ENCODE measurements around the gene C3orf33. TPM values are rescaled to one million over a fixed set of nuclear protein-coding genes. Genes with fewer than 3 reads are reported as not detected.
A peak's percentile ranks its signal among the peaks of the same experiment; 100 is the strongest.

The C3orf33 gene
- total RNA-seq, 1 experiment from 2014 or later, result 5.1 TPM

DNA sequence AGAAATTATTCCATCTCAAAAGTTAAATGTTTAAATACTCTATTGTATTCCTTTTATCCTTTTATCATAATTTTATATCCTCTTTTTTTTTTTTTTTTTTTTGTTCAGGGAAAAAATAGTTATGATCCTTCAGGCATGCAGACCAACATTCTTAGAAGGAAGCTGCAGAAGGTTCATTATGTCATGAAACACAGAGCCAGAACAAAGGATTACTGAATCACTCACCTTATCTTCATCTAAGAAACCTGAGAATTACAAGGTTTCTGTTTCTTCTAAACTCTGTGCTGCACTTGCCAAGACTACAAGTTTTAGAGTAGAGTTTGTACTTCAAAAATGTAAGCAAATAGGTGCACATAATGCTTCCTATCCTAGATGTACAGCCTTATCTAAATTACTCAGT is 64.5 kb downstream of the C3orf33 start:
- DNase-seq (ENCODE audit: low spot score), result no peak

- no peak for DNase-seq (ENCODE audit: low spot score)
These were observed 65.0 kb downstream of the C3orf33 start for GRCh38 chr3:155741101-155741500.

DNA sequence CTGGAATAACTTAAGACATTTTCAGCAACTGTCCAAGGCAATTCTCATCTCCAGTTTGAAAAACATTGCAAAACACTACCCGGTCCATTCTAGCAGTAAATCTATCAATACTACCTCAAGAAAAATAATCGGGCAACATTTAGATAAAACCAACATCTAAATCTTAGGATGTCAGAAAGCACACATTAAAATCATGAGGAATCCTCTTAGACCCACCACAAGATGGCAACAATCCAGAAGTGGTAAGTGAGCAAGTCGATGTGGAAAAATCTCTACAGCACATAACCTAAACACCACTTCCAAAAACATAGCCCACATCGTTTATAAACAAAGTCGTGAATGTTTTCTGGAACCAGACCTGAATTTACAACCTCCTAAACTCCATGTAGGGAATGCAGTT is 66.9 kb downstream of the C3orf33 start:
- DNase-seq (ENCODE audit: low spot score), result peak; percentile 66

- no peak for DNase-seq (ENCODE audit: low spot score)
These were observed 67.5 kb downstream of the C3orf33 start for GRCh38 chr3:155738580-155739076.

DNA sequence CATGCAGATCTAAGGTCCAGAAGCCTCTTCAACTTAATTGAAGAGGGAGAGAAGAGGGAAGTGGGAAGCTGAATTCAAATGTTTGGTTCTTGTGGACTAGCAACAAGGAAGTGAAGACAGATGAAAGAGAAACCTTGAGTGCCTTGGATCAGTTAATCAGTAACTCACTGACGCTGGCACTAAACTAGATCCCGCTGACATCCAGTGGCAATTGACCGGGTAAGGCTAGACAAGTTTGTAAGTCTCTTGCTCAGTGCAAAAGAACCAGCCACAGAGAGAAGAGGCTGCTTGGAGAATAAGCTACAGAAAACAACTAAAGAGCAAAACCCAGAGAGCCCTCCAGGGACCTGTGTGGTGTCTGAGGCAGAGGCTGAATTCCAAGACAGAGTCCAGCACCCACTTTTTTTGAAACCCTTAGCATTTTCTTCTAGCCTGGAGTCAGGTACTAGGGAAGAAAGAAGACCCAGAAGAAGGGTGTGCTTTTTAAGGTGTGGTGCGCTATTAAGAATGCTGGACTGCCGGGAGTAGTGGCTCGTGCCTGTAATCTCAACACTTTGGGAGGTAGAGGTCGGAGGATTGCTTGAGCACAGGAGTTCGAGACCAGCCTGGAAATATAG is 68.1 kb downstream of the C3orf33 start:
- no peak for DNase-seq (ENCODE audit: low spot score)

- no peak for DNase-seq (ENCODE audit: low spot score)
These were observed 69.7 kb downstream of the C3orf33 start for GRCh38 chr3:155736381-155736780.

GRCh38 chr3:155730843-155731242 is 75.2 kb downstream of the C3orf33 start:
- DNase-seq (ENCODE audit: low spot score), result no peak

DNA sequence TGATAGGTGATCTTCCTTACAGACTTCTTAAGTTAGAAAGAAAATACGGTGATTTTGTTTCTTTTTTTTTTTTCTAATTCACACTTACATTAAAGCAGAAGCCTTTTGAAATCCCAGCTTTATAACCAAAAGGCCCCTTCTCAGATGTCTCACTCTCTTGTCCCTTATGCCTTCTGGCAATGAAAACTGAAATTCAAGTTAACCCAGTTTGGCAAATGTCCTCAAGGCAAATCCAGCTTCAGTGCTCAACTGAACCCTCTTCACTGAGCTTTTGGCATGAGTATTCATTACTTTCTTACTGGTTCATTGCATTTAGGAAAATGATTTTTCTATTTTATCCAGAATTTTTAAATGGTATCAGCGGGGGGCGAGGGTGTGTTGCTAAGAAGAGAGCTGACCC is 78.2 kb downstream of the C3orf33 start:
- DNase-seq (ENCODE audit: low spot score), result no peak

DNA sequence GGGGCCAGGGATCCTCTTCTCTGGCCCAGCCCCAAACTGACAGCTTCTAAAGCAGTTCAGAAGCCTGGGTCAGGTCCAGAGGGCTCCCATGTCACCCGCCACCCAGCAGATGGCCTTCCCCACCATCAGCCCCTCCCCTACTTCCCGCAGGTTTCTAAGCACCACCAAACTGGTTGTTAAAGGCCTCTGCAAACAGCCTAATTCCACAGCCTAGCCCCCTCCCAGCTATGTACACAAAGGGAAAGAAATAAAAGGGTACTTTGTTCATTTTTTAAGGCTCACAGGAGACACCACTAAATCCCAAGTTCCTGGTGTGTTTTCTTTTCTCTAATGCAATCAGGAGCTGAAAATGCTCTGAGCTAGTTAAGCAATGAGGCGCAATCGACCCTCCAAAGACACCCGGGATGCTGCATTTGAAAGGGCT is 91.8 kb downstream of the C3orf33 start:
- DNase-seq (ENCODE audit: low spot score), result no peak

Other genes starting within 250 kb of the C3orf33 start
- gene PLCH1, start 61.2 kb downstream of the C3orf33 start, total RNA-seq (2014; rRNA removed; shearing (Covaris generic)), result 0.62 and 1.1 TPM in 2 replicates
- 36.5 and 45.4 TPM in 2 replicates for gene SLC33A1, start 48.1 kb upstream of the C3orf33 start, total RNA-seq (2014; rRNA removed; shearing (Covaris generic))
- gene GMPS, start 64.4 kb upstream of the C3orf33 start, total RNA-seq (2014; rRNA removed; shearing (Covaris generic)), result 102 and 126 TPM in 2 replicates